Neural cell (in vitro differentiated cells): Measurements from ENCODE around the gene TMEM80. TPM values are rescaled to one million over a fixed set of nuclear protein-coding genes. Genes with fewer than 3 reads are reported as not detected.
A peak's percentile ranks its signal among the peaks of the same experiment; 100 is the strongest.

ENCODE experiments used
- H2AFZ ChIP-seq: fragments of 200-600, 300-800 bp; sonication (generic), shearing (Covaris generic); 2 replicates; pipeline ENCODE4 v1.6.0; 2014; ENCODE audit warnings: low read depth, mild to moderate bottlenecking, antibody characterized with exemption, low read length, moderate library complexity
- H3F3A ChIP-seq: fragments of 200-600 bp; shearing (Covaris generic); 2 replicates; pipeline ENCODE4 v1.6.1; 2016; ENCODE audit warnings: mild to moderate bottlenecking, moderate library complexity, mixed read lengths, antibody characterized with exemption, low read length; ENCODE audit not compliant: insufficient read depth, poor library complexity, severe bottlenecking
- H3K27ac ChIP-seq: fragments of 200-600, 300-800 bp; sonication (generic), shearing (Covaris generic); 2 replicates; pipeline ENCODE4 v1.5.1; 2014; ENCODE audit warnings: mild to moderate bottlenecking, low read length, moderate library complexity
- H3K27me3 ChIP-seq: fragments of 300-800, 200-600 bp; sonication (generic), shearing (Covaris generic); 2 replicates; pipeline ENCODE4 v1.6.0; 2014; ENCODE audit warnings: mild to moderate bottlenecking, low read depth, low read length, moderate library complexity; ENCODE audit not compliant: insufficient read depth
- H3K36me3 ChIP-seq: fragments of 300-800, 200-600 bp; sonication (generic), shearing (Covaris generic); 2 replicates; pipeline ENCODE4 v1.5.1; 2014; ENCODE audit warnings: mild to moderate bottlenecking, antibody characterized with exemption, low read length, moderate library complexity; ENCODE audit not compliant: insufficient read depth
- H3K4me2 ChIP-seq: fragments of 300-800, 200-600 bp; sonication (generic), shearing (Covaris generic); 2 replicates; pipeline ENCODE4 v1.6.0; 2014; ENCODE audit warnings: mild to moderate bottlenecking, low read length
- H3K4me3 ChIP-seq: fragments of 300-800, 200-600 bp; sonication (generic), shearing (Covaris generic); 2 replicates; pipeline ENCODE4 v1.5.1; 2014; ENCODE audit warnings: mild to moderate bottlenecking, low read length, moderate library complexity
- H3K79me2 ChIP-seq: fragments of 200-600 bp; shearing (Covaris generic); replicated peaks from 2 replicates; pipeline ENCODE4 v1.6.0; 2014; ENCODE audit warnings: mild to moderate bottlenecking, low read length, moderate library complexity; ENCODE audit not compliant: insufficient read depth
- H3K9ac ChIP-seq: fragments of 300-800, 200-600 bp; sonication (generic), shearing (Covaris generic); 2 replicates; pipeline ENCODE4 v1.6.1; 2016; ENCODE audit warnings: mild to moderate bottlenecking, low read length, mixed read lengths
- H3K9me2 ChIP-seq: fragments of 200-600 bp; shearing (Covaris generic); 2 replicates; pipeline ENCODE4 v1.6.1; 2016; ENCODE audit warnings: mild to moderate bottlenecking, low read length, mixed read lengths; ENCODE audit not compliant: insufficient read depth
- H3K9me3 ChIP-seq: fragments of 200-600, 300-800 bp; sonication (generic), shearing (Covaris generic); 2 replicates; pipeline ENCODE4 v1.6.1; 2016; ENCODE audit warnings: mild to moderate bottlenecking, mixed run types, low read length, moderate library complexity, mixed read lengths
- H4K20me1 ChIP-seq: fragments of 200-600 bp; shearing (Covaris generic); 2 replicates; pipeline ENCODE4 v1.6.1; 2016; ENCODE audit warnings: mild to moderate bottlenecking, mixed run types; ENCODE audit not compliant: insufficient read depth
- CTCF ChIP-seq: fragments of 450-650 bp; IDR thresholded peaks from 2 replicates; pipeline ENCODE4 v1.5.1; 2014; ENCODE audit warnings: antibody characterized with exemption, mild to moderate bottlenecking, moderate library complexity; ENCODE audit not compliant: poor library complexity, severe bottlenecking
- EP300 ChIP-seq: fragments of 450-650 bp; conservative IDR thresholded peaks from 2 replicates; pipeline ENCODE4 v1.6.1; 2014; ENCODE audit warnings: antibody characterized with exemption, mild to moderate bottlenecking, moderate library complexity; ENCODE audit not compliant: poor library complexity, severe bottlenecking
- EZH2 ChIP-seq: fragments of 200-600, 300-800 bp; shearing (Covaris generic), sonication (generic); IDR thresholded peaks from 2 replicates; pipeline ENCODE4 v1.6.1; 2014; ENCODE audit warnings: antibody characterized with exemption, low read length, borderline replicate concordance, mild to moderate bottlenecking; ENCODE audit not compliant: insufficient read depth, poor library complexity, severe bottlenecking
- MXI1 ChIP-seq: fragments of 450-650 bp; conservative IDR thresholded peaks from 2 replicates; pipeline ENCODE4 v1.6.1; 2014; ENCODE audit warnings: antibody characterized with exemption, mild to moderate bottlenecking; ENCODE audit not compliant: poor library complexity, severe bottlenecking
- POLR2AphosphoS5 ChIP-seq: IDR thresholded peaks from 2 replicates; pipeline ENCODE4 v1.6.1; 2012
- RAD21 ChIP-seq: fragments of 450-650 bp; conservative IDR thresholded peaks from 2 replicates; pipeline ENCODE4 v1.6.1; 2014; ENCODE audit warnings: antibody characterized with exemption, mild to moderate bottlenecking, moderate library complexity
- REST ChIP-seq: IDR thresholded peaks from 2 replicates; pipeline ENCODE4 v1.6.1; 2012; ENCODE audit warnings: borderline replicate concordance
- SMC3 ChIP-seq: fragments of 450-650 bp; conservative IDR thresholded peaks from 2 replicates; pipeline ENCODE4 v1.6.1; 2014; ENCODE audit warnings: antibody characterized with exemption, mild to moderate bottlenecking, moderate library complexity; ENCODE audit not compliant: poor library complexity
- TAF1 ChIP-seq: IDR thresholded peaks from 2 replicates; pipeline ENCODE4 v1.6.1; 2012; ENCODE audit warnings: low read depth
- polyA plus RNA-seq: library from polyadenylated mRNA; depleted of rRNA; stranded (reverse); fragments of >200 nt; gene quantifications from 2 replicates; pipeline ENCODE4 v1.2.3, GENCODE V29; 2014

TMEM80 gene
- polyA plus RNA-seq, 1 donor from 2014 or later, result 23.1 TPM

DNA sequence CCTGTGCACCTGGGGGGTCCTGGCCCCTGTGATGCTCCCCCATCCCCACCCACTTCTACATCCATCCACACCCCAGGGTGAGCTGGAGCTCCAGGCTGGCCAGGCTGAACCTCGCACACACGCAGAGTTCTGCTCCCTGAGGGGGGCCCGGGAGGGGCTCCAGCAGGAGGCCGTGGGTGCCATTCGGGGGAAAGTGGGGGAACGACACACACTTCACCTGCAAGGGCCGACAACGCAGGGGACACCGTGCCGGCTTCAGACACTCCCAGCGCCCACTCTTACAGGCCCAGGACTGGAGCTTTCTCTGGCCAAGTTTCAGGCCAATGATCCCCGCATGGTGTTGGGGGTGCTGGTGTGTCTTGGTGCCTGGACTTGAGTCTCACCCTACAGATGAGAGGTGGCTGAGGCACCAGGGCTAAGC is 31.7 kb downstream of the TMEM80 start:
- H3K36me3 ChIP-seq, result no peaks in the 10 kb centered on the region
- no peaks in the 10 kb centered on the region for H3K9me3 ChIP-seq
- TF ChIP-seq CTCF, result no peak
- TF ChIP-seq EP300, result no peak
- TF ChIP-seq REST, result no peak
- no peak for TF ChIP-seq EZH2
- TF ChIP-seq POLR2AphosphoS5, result no peak
- TF ChIP-seq RAD21, result no peak
- no peak for TF ChIP-seq TAF1
- TF ChIP-seq MXI1, result no peak
- TF ChIP-seq SMC3, result no peak
- no peak overlapping the region for H3K27ac ChIP-seq
- no peaks in the 10 kb centered on the region for H4K20me1 ChIP-seq
- H3F3A ChIP-seq, result no peaks in the 10 kb centered on the region
- no peak overlapping the region for H3K9ac ChIP-seq
- no peaks in the 10 kb centered on the region for H3K79me2 ChIP-seq
- H3K9me2 ChIP-seq, result no peaks in the 10 kb centered on the region
- H3K4me3 ChIP-seq, result no peak overlapping the region
- no peak overlapping the region for H3K4me2 ChIP-seq
- peaks cover 38% of the 10 kb centered on the region for H3K27me3 ChIP-seq
- H2AFZ ChIP-seq, result no peak overlapping the region

- no peaks in the 10 kb centered on the region for H3K36me3 ChIP-seq
- H3K27me3 ChIP-seq, result peaks cover 38% of the 10 kb centered on the region
- H4K20me1 ChIP-seq, result no peaks in the 10 kb centered on the region
- no peaks in the 10 kb centered on the region for H3K9me3 ChIP-seq
- H3K79me2 ChIP-seq, result no peaks in the 10 kb centered on the region
- no peak overlapping the region for H3K27ac ChIP-seq
- TF ChIP-seq CTCF (peak; percentile 74), MXI1 (no peak), TAF1 (no peak), RAD21 (peak; percentile 45), SMC3 (peak; percentile 50), REST (no peak)
- no peaks in the 10 kb centered on the region for H3F3A ChIP-seq
- no peaks in the 10 kb centered on the region for H3K9me2 ChIP-seq
- H3K4me3 ChIP-seq, result no peak overlapping the region
- no peak overlapping the region for H2AFZ ChIP-seq
- no peak overlapping the region for H3K4me2 ChIP-seq
- H3K9ac ChIP-seq, result no peak overlapping the region
Measured at GRCh38 chr11:727859-728748, 32.5 kb downstream of the TMEM80 start.
